HEK293 (cell line): ENCODE results near the gene RIMBP3C.
A peak's percentile ranks its signal among the peaks of the same experiment; 100 is the strongest.
"Not testable (repeated sequence)": the region's sequence is repeated elsewhere in the genome, so short reads cannot be mapped to it uniquely, and the experiment has no call there.

Source experiments
- CTCF ChIA-PET: fragments of 350-600 bp; formaldehyde crosslinking; extraction: SDS; loops from one replicate; lab custom pipeline; 2021; ENCODE audit warnings: antibody characterized with exemption; lab: Yijun Ruan, JAX
- POLR2A ChIA-PET: fragments of 300-600 bp; formaldehyde crosslinking; extraction: SDS; loops from one replicate; lab custom pipeline; 2020; ENCODE audit warnings: antibody characterized with exemption, inconsistent platforms; lab: Yijun Ruan, JAX
- H3K27ac ChIP-seq: fragments of 200-500 bp; sonication (Bioruptor generic); 2 replicates; pipeline ENCODE4 v1.5.1; 2014; ENCODE audit warnings: low read depth, low read length, control low read depth, inconsistent platforms; ENCODE audit errors: extremely low read depth
- H3K36me3 ChIP-seq, 2 experiments: fragments of 200-500 bp in 1 of 2; sonication (Bioruptor generic) in 1 of 2; 1 replicate in 1 of 2; 2 replicates in 1 of 2; pipeline ENCODE4 v1.5.1; 2014 to 2017; ENCODE audit warnings: inconsistent platforms in 2 of 2, low read length in 2 of 2; ENCODE audit not compliant: control insufficient read depth in 2 of 2, insufficient read depth in 1 of 2
- H3K4me1 ChIP-seq: fragments of 200-500 bp; sonication (Bioruptor generic); 2 replicates; pipeline ENCODE4 v1.5.1; 2014; ENCODE audit warnings: mild to moderate bottlenecking, low read length, inconsistent platforms; ENCODE audit not compliant: control insufficient read depth, insufficient read depth
- H3K4me3 ChIP-seq: 2 replicates; pipeline ENCODE4 v1.5.1; 2011; ENCODE audit warnings: low read depth, mild to moderate bottlenecking, control low read depth, low read length, moderate library complexity
- H3K9me3 ChIP-seq: fragments of 200-500 bp; sonication (Bioruptor generic); 2 replicates; pipeline ENCODE4 v1.5.1; 2014; ENCODE audit warnings: low read depth, low read length, inconsistent platforms; ENCODE audit not compliant: control insufficient read depth, insufficient read depth
- EGR2 ChIP-seq: fragments of 450-650 bp; formaldehyde crosslinking; IDR thresholded peaks from 2 replicates; pipeline ENCODE4 v1.5.1; 2016; ENCODE audit warnings: low read depth, missing biosample characterization, missing genetic modification characterization
- KLF10 ChIP-seq: fragments of 450-650 bp; IDR thresholded peaks from 2 replicates; pipeline ENCODE4 v1.5.1; 2018; ENCODE audit warnings: missing biosample characterization, mild to moderate bottlenecking, missing genetic modification characterization
- PRDM4 ChIP-seq: fragments of 450-650 bp; formaldehyde crosslinking; IDR thresholded peaks from 2 replicates; pipeline ENCODE4 v1.5.1; 2017; ENCODE audit warnings: missing biosample characterization, missing genetic modification characterization
- SCRT2 ChIP-seq: fragments of 450-650 bp; formaldehyde crosslinking; IDR thresholded peaks from 2 replicates; pipeline ENCODE4 v1.5.1; 2016; ENCODE audit warnings: missing biosample characterization, missing genetic modification characterization
- ZBTB1 ChIP-seq: fragments of 450-650 bp; formaldehyde crosslinking; IDR thresholded peaks from 2 replicates; pipeline ENCODE4 v1.5.1; 2016; ENCODE audit warnings: missing biosample characterization, missing genetic modification characterization
- ZBTB44 ChIP-seq: fragments of 450-650 bp; IDR thresholded peaks from 2 replicates; pipeline ENCODE4 v1.5.1; 2018; ENCODE audit warnings: missing biosample characterization, mild to moderate bottlenecking, missing genetic modification characterization
- ZBTB8A ChIP-seq: fragments of 450-650 bp; formaldehyde crosslinking; IDR thresholded peaks from 2 replicates; pipeline ENCODE4 v1.5.1; 2016; ENCODE audit warnings: missing biosample characterization, missing genetic modification characterization
- ZFHX2 ChIP-seq: fragments of 450-650 bp; formaldehyde crosslinking; conservative IDR thresholded peaks from 2 replicates; pipeline ENCODE4 v1.5.1; 2016; ENCODE audit warnings: missing biosample characterization, missing genetic modification characterization
- ZFP37 ChIP-seq: fragments of 450-650 bp; formaldehyde crosslinking; IDR thresholded peaks from 2 replicates; pipeline ENCODE4 v1.5.1; 2016; ENCODE audit warnings: missing biosample characterization, missing genetic modification characterization
- ZFP69B ChIP-seq: fragments of 450-650 bp; formaldehyde crosslinking; IDR thresholded peaks from 2 replicates; pipeline ENCODE4 v1.5.1; 2016; ENCODE audit warnings: missing biosample characterization, missing genetic modification characterization
- ZNF2 ChIP-seq: fragments of 450-650 bp; formaldehyde crosslinking; IDR thresholded peaks from 2 replicates; pipeline ENCODE4 v1.5.1; 2016; ENCODE audit warnings: missing biosample characterization, missing genetic modification characterization
- ZNF311 ChIP-seq: fragments of 450-650 bp; formaldehyde crosslinking; IDR thresholded peaks from 2 replicates; pipeline ENCODE4 v1.5.1; 2017; ENCODE audit warnings: missing biosample characterization, missing genetic modification characterization, borderline replicate concordance
- ZNF341 ChIP-seq: fragments of 450-650 bp; formaldehyde crosslinking; IDR thresholded peaks from 2 replicates; pipeline ENCODE4; 2016; ENCODE audit warnings: low read depth, missing biosample characterization, missing genetic modification characterization
- ZNF354C ChIP-seq: fragments of 450-650 bp; formaldehyde crosslinking; IDR thresholded peaks from 2 replicates; pipeline ENCODE4 v1.5.1; 2016; ENCODE audit warnings: missing biosample characterization, missing genetic modification characterization, low read depth, borderline replicate concordance
- ZNF362 ChIP-seq: fragments of 450-650 bp; formaldehyde crosslinking; IDR thresholded peaks from 2 replicates; pipeline ENCODE4 v1.5.1; 2016; ENCODE audit warnings: missing biosample characterization, missing genetic modification characterization
- ZNF510 ChIP-seq: fragments of 450-650 bp; formaldehyde crosslinking; IDR thresholded peaks from 2 replicates; pipeline ENCODE4 v1.5.1; 2018; ENCODE audit warnings: mild to moderate bottlenecking, missing genetic modification characterization, missing biosample characterization; ENCODE audit not compliant: insufficient replicate concordance
- ZNF654 ChIP-seq: fragments of 450-650 bp; formaldehyde crosslinking; IDR thresholded peaks from 2 replicates; pipeline ENCODE4 v1.5.1; 2016; ENCODE audit warnings: low read depth, missing biosample characterization, missing genetic modification characterization
- ZSCAN23 ChIP-seq: fragments of 450-650 bp; formaldehyde crosslinking; IDR thresholded peaks from 2 replicates; pipeline ENCODE4 v1.5.1; 2016; ENCODE audit warnings: missing biosample characterization, missing genetic modification characterization

The RIMBP3C gene

GRCh38 chr22:21585389-21585788 lies 34.1 kb upstream of the RIMBP3C start (continued):
- TF ChIP-seq PRDM4 (tag by site-specific recombination) (no peak), ZNF311 (tag by site-specific recombination) (no peak), ZNF354C (tag by site-specific recombination) (no peak), ZSCAN23 (tag by site-specific recombination) (no peak), ZBTB44 (no peak), ZNF341 (tag by site-specific recombination) (no peak), ZNF654 (no peak), ZNF510 (tag by site-specific recombination) (no peak), ZNF2 (tag by site-specific recombination) (no peak), ZFP37 (tag by site-specific recombination) (no peak), ZFP69B (tag by site-specific recombination) (no peak), ZBTB1 (tag by site-specific recombination) (no peak)

GRCh38 chr22:21582801-21583740 lies 31.8 kb upstream of the RIMBP3C start:
- Histone ChIP-seq H3K36me3 (peaks cover 0 to 29% of the 10 kb centered on the region in 2 experiments; a peak in 2 of 3 replicates), H3K4me3 (no peak overlapping the region), H3K9me3 (no peaks in the 10 kb centered on the region), H3K27ac (peak overlapping the region; percentile 34), H3K4me1 (peaks cover 10% of the 10 kb centered on the region; the same call in 1 of the 2 replicates)
- peak; percentile 50 for TF ChIP-seq ZFHX2 (tag by site-specific recombination)
- peak; percentile 39; the same call in 1 of the 2 replicates for TF ChIP-seq EGR2 (tag by site-specific recombination)
- 0 out of 2 replicates have a peak, but pooled peaks have one; percentile 20 for TF ChIP-seq SCRT2
- TF ChIP-seq ZBTB8A (tag by site-specific recombination): no peak
- no peak for TF ChIP-seq KLF10 (tag by site-specific recombination)
- TF ChIP-seq ZNF362 (tag by site-specific recombination): no peak
- ChIA-PET POLR2A (interaction anchor here (1.7 kb wide), 1 partner anchor 10 kb away, joined by 6 read pairs; no protein-coding TSS in a partner anchor), CTCF (interaction anchor here (0.7 to 1.6 kb wide), 3 partner anchors 9 to 46 kb away, joined by 4 to 5 read pairs (median 4); partner anchors contain the start of gene YDJC)

GRCh38 chr22:21581009-21581713 lies 29.9 kb upstream of the RIMBP3C start:
- ChIA-PET POLR2A (interaction anchor here (1.4 to 1.7 kb wide), 2 partner anchors 12 to 48 kb away, joined by 3 to 7 read pairs; no protein-coding TSS in a partner anchor), CTCF (interaction anchor here (0.9 kb wide), 1 partner anchor 43 kb away, joined by 4 read pairs; no protein-coding TSS in a partner anchor)
- peaks cover 0 to 22% of the 10 kb centered on the region in 2 experiments; a peak in 2 of 3 replicates for H3K36me3 ChIP-seq
- H3K4me1 ChIP-seq, H3K4me3 ChIP-seq, H3K9me3 ChIP-seq, H3K27ac ChIP-seq: not testable (repeated sequence)

GRCh38 chr22:21580623-21581007 lies 29.4 kb upstream of the RIMBP3C start:
- H3K36me3 ChIP-seq: peaks cover 0 to 20% of the 10 kb centered on the region in 2 experiments; a peak in 2 of 3 replicates
- ChIA-PET CTCF (interaction anchor here (0.9 kb wide), 1 partner anchor 44 kb away, joined by 4 read pairs; no protein-coding TSS in a partner anchor), POLR2A (interaction anchor here (1.7 kb wide), 1 partner anchor 11 kb away, joined by 7 read pairs; no protein-coding TSS in a partner anchor)
- H3K9me3 ChIP-seq, H3K27ac ChIP-seq, H3K4me1 ChIP-seq, H3K4me3 ChIP-seq: not testable (repeated sequence)
